GM19324 (cell line): ENCODE measurements around the gene UVSSA.
"Not testable (repeated sequence)": the region's sequence is repeated elsewhere in the genome, so short reads cannot be mapped to it uniquely, and the experiment has no call there.

Source experiments
- ATAC-seq: cut with Tn5 transposase; IDR thresholded peaks from one replicate; pipeline ENCODE4 v1.9.1; 2021; ENCODE audit warnings: mild to moderate bottlenecking, moderate library complexity; ENCODE audit not compliant: unreplicated experiment, low FRiP score

Gene UVSSA

GRCh38 chr4:1315836-1316536, 31.0 kb upstream of the UVSSA start:
- ATAC-seq: no peak

DNA sequence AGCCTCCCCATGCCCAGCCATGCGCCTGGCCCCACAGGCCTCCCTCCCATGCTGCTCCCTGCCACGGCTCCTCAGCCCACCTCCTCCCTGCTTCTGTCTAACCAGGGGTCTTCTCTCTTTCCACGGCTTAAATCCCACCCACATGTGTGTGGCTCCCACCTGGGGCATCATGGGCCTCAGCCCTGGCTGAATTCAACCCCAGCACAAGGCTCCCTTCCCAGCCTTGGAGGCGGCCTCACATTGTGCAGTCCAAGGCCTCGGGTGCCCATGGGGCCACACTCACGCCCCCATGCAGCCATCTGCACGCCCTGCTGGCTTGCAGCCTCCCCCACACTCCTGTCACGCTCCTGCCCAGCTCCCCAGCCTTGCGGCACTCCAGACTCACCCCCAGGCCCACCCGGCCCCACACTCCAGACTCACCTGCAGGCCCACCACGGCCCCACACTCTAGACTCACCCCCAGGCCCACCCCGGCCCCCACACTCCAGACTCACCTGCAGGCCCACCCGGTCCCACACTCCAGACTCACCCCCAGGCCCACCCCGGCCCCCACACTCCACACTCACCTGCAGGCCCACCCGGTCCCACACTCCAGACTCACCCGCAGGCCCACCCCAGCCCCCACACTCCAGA, 30.4 kb upstream of the UVSSA start:
- ATAC-seq: no peak

GRCh38 chr4:1317177-1318045, 29.6 kb upstream of the UVSSA start:
- no peak for ATAC-seq

- ATAC-seq: no peak
Observed at GRCh38 chr4:1318046-1318375, 29.0 kb upstream of the UVSSA start.

- ATAC-seq: no peak
Observed at GRCh38 chr4:1318488-1319213, 28.4 kb upstream of the UVSSA start.

DNA sequence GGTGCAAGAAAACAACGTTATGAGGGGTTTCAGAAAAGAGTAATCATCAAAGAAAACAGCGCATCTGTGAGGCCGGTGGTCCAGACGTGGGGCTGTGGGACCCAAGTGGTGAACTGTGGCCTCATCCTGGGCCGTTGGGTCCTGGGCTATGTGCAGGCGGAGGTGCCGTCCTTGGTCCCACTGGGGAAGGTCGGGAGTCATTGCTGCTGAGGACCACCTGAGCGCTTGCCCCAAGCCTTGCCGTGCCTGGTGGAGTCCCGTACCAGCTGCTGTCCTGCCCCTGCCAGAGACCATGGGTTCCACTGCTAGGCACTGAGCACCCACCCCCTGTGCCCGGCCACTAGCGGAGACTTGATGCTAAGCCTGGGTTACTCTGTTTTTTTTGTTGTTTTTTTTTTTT, 25.5 kb upstream of the UVSSA start:
- no peak for ATAC-seq

- no peak for ATAC-seq
Observed at GRCh38 chr4:1321946-1322650, 24.9 kb upstream of the UVSSA start.

GRCh38 chr4:1323280-1323634, 23.8 kb upstream of the UVSSA start:
- no peak for ATAC-seq

- no peak for ATAC-seq
Observed at GRCh38 chr4:1323635-1324442, 23.2 kb upstream of the UVSSA start.

DNA sequence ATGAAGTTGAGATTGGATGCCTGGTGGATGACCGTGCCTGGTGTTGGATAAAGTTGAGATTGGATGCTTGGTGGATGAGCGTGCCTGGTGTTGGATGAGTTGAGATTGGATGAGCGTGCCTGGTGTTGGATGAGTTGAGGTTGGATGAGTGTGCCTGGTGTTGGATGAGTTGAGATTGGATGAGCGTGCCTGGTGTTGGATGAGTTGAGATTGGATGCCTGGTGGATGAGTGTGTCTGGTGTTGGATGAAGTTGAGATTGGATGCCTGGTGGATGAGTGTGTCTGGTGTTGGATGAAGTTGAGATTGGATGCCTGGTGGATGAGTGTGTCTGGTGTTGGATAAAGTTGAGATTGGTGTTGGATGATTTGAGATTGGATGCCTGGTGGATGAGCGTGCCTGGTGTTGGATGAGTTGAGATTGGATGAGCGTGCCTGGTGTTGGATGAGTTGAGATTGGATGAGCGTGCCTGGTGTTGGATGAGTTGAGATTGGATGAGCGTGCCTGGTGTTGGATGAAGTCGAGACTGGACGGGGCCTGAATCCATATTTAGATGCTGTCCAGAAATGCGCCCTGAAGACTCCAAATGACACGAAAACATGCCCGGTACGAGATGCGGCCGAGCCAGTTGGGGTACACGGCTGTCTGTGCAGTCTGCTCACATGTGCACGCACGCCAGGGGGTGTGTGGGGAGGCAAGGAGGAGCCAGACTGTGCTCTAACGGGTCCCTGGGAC, 22.4 kb upstream of the UVSSA start:
- ATAC-seq: not testable (repeated sequence)

GRCh38 chr4:1325176-1325480, 21.9 kb upstream of the UVSSA start:
- ATAC-seq: no peak

DNA sequence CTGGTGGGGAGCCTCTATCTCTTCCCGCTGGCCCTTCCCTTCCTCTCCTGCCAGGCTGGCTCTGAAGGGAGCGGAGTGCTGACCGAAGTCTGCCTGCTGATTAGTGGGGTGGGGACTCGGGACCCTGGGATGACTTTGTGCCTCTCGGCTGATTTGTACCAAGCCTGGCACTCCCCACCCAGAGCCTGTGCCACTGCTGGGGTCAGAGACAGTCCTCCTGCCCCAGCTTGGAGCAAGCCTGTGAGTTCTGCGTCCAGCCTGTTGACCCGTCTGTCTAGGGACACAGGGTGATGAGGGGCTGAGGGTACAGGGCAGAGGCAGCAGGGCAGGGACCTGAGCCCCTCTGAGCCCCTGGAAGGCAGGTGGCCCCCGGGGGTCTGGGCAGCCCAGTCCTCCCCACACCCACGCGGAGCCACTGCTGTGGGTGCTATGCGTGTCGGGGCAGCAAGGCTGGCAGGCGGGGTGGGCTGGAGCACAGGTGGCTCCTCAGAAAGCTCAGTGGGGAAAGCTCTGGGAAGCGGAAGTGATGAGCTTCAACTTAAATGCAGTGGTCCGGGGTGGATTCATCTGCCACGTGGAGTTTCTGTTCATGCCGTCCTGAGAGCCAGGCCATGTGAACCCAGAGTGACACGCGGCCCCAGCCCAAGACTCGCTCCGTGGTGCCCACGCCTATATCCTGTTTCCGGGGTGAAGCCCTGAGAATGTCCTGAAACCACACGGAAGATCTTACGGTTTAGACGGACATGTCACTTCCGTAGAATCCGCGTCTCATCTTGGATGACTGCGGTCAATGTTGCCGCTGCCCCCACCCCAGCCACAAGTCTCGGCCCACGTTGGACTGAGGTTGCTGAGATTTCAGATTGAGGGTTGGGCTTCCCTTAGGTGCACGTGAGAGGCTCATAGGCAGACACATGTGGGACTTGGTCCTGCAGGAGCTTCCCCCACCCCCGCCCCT, 21.1 kb upstream of the UVSSA start:
- no peak for ATAC-seq

DNA sequence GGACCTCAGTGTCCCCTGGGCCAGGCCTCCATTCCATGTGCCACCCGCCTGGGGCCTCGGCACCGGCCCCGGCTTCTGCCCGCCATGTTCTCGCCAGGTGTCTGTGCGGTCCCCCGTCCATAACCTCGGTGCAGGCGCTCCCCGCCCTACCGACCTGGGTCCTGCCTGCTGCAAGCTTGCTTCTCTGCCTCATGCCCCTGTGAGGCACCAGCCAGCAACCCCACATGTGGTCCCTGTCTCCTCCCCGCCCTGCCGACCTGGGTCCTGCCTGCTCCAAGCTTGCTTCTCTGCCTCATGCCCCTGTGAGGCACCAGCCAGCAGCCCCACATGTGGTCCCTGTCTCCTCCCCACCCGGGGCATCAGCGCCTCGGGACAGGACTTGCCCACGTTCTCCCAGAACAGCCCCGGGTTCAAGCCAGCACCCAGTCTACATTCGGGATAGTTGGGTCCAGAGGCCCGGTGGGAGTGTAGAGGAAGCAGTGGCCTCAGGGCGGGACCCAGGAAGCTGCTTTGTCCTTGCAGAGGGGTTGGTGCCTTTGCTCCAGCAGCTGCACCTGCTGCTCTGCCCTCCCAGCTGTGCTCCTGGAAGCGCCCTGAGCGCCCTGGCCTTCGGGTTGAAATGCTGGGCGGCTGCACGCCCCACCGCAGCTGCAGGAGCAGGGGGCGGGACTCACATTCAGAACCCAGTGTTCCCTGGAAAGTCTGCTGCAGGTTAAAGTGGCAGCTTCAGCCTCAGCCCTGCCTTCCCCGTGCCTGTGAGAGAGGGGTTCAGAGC, 20.1 kb upstream of the UVSSA start:
- no peak for ATAC-seq

DNA sequence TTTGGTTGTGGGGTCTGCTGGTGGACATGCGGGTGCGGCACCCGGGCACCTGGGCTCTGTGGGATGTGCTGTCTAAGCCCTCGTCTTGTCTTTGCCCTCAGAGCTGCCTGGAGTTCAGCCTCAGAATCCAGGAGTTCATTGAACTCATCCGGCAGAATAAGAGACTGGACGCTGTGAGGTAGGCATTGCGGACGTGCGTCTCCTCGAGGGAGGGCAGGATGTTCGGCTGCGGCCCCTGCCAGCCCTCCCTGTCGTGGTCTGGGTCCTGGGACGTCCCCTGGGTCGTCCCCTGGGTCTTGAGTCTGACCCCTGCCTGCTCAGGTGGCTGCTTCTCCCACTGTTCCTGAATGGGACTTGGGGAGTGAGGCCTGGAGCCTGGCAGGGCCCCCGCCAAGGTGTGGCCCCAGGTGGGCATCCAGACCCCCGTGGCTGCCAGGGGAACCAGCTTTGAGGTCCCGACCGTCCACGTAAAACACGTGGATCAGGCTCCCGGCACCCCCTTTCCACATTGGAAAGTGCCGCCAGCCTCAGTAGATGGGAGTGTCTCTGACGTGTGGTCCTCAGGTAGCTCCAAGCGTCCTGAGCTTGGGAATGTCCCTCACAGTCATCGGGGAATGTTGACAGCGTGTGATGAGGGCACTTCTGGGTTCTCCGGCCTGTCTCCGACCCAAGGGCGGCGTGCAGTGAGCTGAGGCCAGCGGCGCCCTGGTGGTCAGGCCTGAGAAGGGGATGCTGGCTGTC, 19.3 kb upstream of the UVSSA start:
- no peak for ATAC-seq

DNA sequence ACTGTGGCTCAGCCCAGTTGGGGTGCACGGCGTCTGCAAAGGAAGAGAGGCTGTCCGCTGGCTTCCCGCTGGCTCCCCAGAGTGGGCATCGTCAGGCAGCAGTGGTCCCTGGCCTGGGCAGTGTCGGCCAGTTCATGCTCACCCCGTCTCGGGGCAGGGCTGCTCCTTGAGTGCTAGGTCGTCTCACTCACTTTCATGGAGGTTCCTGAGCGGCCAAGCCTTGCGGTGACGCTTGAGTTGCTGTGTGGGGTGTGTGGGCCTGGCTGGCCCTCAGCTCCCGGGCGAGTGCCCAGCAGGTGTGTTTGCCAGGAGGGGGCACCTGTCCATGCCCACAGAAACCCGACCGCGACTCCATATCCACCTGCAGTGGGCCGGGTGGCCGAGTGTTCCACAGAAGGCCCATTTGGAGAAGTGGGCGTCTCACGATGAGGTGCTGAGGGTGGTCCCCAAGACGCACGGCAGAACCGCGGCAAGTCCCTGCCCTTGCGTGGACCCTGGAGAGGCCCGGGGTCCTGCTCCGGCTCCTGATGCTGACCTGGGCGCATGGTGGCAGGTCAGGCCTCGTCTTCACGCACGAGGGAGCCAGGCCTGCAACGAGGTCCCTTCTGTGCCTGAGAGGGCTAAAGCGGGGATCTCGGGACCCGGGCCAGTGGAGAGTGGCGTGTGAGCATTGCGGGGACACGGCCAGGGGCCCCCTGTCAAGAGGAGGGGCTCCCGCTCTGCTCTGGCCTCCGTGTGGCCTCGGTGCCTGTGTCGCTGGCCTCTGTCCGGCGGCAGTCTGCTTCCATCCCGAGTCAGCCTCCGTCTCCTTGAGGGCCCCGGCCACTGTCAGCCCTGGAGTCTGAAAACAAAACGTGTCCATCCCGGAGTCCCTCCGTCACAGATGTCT, 18.5 kb upstream of the UVSSA start:
- no peak for ATAC-seq
